ENCODE results near the gene CARD14. TPM values are rescaled to one million over a fixed set of nuclear protein-coding genes. Genes with fewer than 3 reads are reported as not detected.

Gene CARD14
- total and polyA plus RNA-seq, 2 experiments from 2014 or later = 0.08 to 0.52 TPM

DNA sequence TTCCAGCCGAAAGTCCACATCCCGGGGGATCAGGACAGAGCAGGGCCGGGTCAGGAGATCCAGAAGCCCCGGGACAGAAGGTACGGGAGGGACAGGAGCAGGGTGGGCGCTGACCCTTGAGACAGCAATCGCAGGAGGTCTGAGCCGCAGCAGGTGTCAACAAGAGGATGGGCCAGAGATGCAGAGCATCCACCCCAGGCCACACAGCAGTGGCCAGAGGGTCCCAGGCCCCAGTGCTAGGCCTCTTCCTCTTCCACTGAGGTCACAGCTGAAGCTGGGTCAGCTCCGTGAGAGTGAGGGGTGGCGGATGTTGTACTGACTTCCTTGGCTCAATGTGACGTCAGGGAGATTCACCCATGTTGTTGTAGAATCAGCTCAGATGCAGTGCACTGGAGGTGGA lies 82.1 kb downstream of the CARD14 start (continued):
- TF ChIP-seq, protein P1, sequence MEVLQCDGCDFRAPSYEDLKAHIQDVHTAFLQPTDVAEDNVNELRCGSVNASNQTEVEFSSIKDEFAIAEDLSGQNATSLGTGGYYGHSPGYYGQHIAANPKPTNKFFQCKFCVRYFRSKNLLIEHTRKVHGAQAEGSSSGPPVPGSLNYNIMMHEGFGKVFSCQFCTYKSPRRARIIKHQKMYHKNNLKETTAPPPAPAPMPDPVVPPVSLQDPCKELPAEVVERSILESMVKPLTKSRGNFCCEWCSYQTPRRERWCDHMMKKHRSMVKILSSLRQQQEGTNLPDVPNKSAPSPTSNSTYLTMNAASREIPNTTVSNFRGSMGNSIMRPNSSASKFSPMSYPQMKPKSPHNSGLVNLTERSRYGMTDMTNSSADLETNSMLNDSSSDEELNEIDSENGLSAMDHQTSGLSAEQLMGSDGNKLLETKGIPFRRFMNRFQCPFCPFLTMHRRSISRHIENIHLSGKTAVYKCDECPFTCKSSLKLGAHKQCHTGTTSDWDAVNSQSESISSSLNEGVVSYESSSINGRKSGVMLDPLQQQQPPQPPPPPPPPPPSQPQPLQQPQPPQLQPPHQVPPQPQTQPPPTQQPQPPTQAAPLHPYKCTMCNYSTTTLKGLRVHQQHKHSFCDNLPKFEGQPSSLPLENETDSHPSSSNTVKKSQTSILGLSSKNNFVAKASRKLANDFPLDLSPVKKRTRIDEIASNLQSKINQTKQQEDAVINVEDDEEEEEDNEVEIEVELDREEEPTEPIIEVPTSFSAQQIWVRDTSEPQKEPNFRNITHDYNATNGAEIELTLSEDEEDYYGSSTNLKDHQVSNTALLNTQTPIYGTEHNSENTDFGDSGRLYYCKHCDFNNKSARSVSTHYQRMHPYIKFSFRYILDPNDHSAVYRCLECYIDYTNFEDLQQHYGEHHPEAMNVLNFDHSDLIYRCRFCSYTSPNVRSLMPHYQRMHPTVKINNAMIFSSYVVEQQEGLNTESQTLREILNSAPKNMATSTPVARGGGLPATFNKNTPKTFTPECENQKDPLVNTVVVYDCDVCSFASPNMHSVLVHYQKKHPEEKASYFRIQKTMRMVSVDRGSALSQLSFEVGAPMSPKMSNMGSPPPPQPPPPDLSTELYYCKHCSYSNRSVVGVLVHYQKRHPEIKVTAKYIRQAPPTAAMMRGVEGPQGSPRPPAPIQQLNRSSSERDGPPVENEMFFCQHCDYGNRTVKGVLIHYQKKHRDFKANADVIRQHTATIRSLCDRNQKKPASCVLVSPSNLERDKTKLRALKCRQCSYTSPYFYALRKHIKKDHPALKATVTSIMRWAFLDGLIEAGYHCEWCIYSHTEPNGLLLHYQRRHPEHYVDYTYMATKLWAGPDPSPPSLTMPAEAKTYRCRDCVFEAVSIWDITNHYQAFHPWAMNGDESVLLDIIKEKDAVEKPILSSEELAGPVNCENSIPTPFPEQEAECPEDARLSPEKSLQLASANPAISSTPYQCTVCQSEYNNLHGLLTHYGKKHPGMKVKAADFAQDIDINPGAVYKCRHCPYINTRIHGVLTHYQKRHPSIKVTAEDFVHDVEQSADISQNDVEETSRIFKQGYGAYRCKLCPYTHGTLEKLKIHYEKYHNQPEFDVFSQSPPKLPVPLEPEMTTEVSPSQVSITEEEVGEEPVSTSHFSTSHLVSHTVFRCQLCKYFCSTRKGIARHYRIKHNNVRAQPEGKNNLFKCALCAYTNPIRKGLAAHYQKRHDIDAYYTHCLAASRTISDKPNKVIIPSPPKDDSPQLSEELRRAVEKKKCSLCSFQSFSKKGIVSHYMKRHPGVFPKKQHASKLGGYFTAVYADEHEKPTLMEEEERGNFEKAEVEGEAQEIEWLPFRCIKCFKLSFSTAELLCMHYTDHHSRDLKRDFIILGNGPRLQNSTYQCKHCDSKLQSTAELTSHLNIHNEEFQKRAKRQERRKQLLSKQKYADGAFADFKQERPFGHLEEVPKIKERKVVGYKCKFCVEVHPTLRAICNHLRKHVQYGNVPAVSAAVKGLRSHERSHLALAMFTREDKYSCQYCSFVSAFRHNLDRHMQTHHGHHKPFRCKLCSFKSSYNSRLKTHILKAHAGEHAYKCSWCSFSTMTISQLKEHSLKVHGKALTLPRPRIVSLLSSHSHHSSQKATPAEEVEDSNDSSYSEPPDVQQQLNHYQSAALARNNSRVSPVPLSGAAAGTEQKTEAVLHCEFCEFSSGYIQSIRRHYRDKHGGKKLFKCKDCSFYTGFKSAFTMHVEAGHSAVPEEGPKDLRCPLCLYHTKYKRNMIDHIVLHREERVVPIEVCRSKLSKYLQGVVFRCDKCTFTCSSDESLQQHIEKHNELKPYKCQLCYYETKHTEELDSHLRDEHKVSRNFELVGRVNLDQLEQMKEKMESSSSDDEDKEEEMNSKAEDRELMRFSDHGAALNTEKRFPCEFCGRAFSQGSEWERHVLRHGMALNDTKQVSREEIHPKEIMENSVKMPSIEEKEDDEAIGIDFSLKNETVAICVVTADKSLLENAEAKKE (CRISPR knock-in tag; IDR thresholded peaks at IDR 0.05) = no peak
- no peak for TF ChIP-seq ZNF331 (CRISPR knock-in tag; IDR thresholded peaks at IDR 0.05; ENCODE audit: low read depth)
- no peak for TF ChIP-seq EZH2 (IDR thresholded peaks at IDR 0.05; ENCODE audit: low read depth, unreplicated experiment)
- TF ChIP-seq, protein P2, sequence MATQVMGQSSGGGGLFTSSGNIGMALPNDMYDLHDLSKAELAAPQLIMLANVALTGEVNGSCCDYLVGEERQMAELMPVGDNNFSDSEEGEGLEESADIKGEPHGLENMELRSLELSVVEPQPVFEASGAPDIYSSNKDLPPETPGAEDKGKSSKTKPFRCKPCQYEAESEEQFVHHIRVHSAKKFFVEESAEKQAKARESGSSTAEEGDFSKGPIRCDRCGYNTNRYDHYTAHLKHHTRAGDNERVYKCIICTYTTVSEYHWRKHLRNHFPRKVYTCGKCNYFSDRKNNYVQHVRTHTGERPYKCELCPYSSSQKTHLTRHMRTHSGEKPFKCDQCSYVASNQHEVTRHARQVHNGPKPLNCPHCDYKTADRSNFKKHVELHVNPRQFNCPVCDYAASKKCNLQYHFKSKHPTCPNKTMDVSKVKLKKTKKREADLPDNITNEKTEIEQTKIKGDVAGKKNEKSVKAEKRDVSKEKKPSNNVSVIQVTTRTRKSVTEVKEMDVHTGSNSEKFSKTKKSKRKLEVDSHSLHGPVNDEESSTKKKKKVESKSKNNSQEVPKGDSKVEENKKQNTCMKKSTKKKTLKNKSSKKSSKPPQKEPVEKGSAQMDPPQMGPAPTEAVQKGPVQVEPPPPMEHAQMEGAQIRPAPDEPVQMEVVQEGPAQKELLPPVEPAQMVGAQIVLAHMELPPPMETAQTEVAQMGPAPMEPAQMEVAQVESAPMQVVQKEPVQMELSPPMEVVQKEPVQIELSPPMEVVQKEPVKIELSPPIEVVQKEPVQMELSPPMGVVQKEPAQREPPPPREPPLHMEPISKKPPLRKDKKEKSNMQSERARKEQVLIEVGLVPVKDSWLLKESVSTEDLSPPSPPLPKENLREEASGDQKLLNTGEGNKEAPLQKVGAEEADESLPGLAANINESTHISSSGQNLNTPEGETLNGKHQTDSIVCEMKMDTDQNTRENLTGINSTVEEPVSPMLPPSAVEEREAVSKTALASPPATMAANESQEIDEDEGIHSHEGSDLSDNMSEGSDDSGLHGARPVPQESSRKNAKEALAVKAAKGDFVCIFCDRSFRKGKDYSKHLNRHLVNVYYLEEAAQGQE (IDR thresholded peaks at IDR 0.05; ENCODE audit: unreplicated experiment) = no peak
- no peak for TF ChIP-seq EZH2phosphoT487 (IDR thresholded peaks at IDR 0.05; ENCODE audit: unreplicated experiment)
- TF ChIP-seq, protein P3, sequence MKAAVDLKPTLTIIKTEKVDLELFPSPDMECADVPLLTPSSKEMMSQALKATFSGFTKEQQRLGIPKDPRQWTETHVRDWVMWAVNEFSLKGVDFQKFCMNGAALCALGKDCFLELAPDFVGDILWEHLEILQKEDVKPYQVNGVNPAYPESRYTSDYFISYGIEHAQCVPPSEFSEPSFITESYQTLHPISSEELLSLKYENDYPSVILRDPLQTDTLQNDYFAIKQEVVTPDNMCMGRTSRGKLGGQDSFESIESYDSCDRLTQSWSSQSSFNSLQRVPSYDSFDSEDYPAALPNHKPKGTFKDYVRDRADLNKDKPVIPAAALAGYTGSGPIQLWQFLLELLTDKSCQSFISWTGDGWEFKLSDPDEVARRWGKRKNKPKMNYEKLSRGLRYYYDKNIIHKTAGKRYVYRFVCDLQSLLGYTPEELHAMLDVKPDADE (IDR thresholded peaks at IDR 0.05) = no peak
- TF ChIP-seq STAT1 (IDR thresholded peaks at IDR 0.05; ENCODE audit: unreplicated experiment) = no peak
- TF ChIP-seq JUNB (IDR thresholded peaks at IDR 0.05; ENCODE audit: unreplicated experiment) = no peak
